Metanephros (tissue), 1 donor: ENCODE data around the gene SLC22A8. TPM values are rescaled to one million over a fixed set of nuclear protein-coding genes. Genes with fewer than 3 reads are reported as not detected.

Experiments used
- total RNA-seq: library from RNA; depleted of rRNA; stranded (reverse); fragments of >200 nt; gene quantifications from one replicate; pipeline ENCODE4 v1.2.3, GENCODE V29; 2014

Gene SLC22A8
- total RNA-seq = 10.3 TPM

GRCh38 chr11:63015521-63016215 is at the start of gene SLC22A8:
TSS of gene SLC22A8 (minus strand) at chr11:63015841. CDS start at chr11:63014958, 883 bp downstream.

GRCh38 chr11:62984451-62984991 is 31.1 kb downstream of the SLC22A8 start, which contains the start of gene SLC22A6:
TSS of gene SLC22A6 (minus strand) at chr11:62984967. CDS start at chr11:62984690, 277 bp downstream.

Other genes with a start within 250 kb of the SLC22A8 start
- 36.1 TPM for gene TAF6L, start 244.4 kb downstream of the SLC22A8 start, total RNA-seq
- gene TMEM179B, start 228.4 kb downstream of the SLC22A8 start, total RNA-seq = 43.4 TPM
- 20.4 TPM for gene TMEM223, start 223.8 kb downstream of the SLC22A8 start, total RNA-seq
- 37.9 TPM for gene NXF1, start 210.4 kb downstream of the SLC22A8 start, total RNA-seq
- gene STX5, start 183.8 kb downstream of the SLC22A8 start, total RNA-seq = 34.2 TPM
- gene TEX54, start 183.0 kb downstream of the SLC22A8 start, total RNA-seq = not detected
- 33.6 TPM for gene WDR74, start 176.3 kb downstream of the SLC22A8 start, total RNA-seq
- gene SLC3A2, start 134.9 kb downstream of the SLC22A8 start, total RNA-seq = 139 TPM
- not detected for gene CHRM1, start 94.5 kb downstream of the SLC22A8 start, total RNA-seq
- gene SLC22A6, start 30.9 kb downstream of the SLC22A8 start, total RNA-seq = 9.7 TPM
- gene SLC22A24, start 128.4 kb upstream of the SLC22A8 start, total RNA-seq = 0.88 TPM
- gene SLC22A25, start 227.8 kb upstream of the SLC22A8 start, total RNA-seq = not detected